Measurements from ENCODE around the gene ITPKB. TPM values are rescaled to one million over a fixed set of nuclear protein-coding genes. Genes with fewer than 3 reads are reported as not detected.
"Not testable (repeated sequence)": the region's sequence is repeated elsewhere in the genome, so short reads cannot be mapped to it uniquely, and the experiment has no call there.

The ITPKB gene
- total and polyA plus RNA-seq, 2 of the 13 experiments (the other 11 are each of a cell fraction or from before 2014, with no cell fraction given), result not detected

GRCh38 chr1:226598955-226599354, 140.1 kb downstream of the ITPKB start:
- intact Hi-C loops (cut with micrococcal nuclease; ENCODE audit: unreplicated experiment); H3K36me3 ChIP-seq (replicated peaks in 1 of 2; ENCODE audit: control insufficient read depth in 1 of 2, insufficient read depth in 2 of 2, low read length in 2 of 2); H3K9me3 ChIP-seq (ENCODE audit: low read length); H3K9ac ChIP-seq (ENCODE audit: insufficient read depth, low read depth, low read length); H2AFZ ChIP-seq (ENCODE audit: low read length); H3K79me2 ChIP-seq (ENCODE audit: insufficient read depth, low read length); CTCF ChIA-PET (ENCODE audit: low intra/inter-chr PET ratio, low total read pairs); DNase-seq (ENCODE audit: low spot score); H4K20me1 ChIP-seq (ENCODE audit: insufficient read depth, low read length); H3K27ac ChIP-seq (ENCODE audit: extremely low read length, insufficient read depth, low read length); FAIRE-seq; in situ Hi-C loops (cut with HindIII; ENCODE audit: extremely low pct_ligation_motif_present, low pct_unique_long_range_greater_than_20kb); POLR2A ChIA-PET; H3K4me2 ChIP-seq (ENCODE audit: low read depth, low read length); BruUV-seq (replicated peaks); H3K4me3 ChIP-seq (replicated peaks in 1 of 3; ENCODE audit: insufficient read depth in 1 of 3, low read depth in 2 of 3, low read length in 3 of 3); ATAC-seq: not testable (repeated sequence)
- Histone ChIP-seq H3K4me1 (ENCODE audit: insufficient read depth, low read length) (peaks cover 12% of the 10 kb centered on the region), H3K27me3 (ENCODE audit: control insufficient read depth in 1 of 2, insufficient read depth in 2 of 2, low read length in 2 of 2) (peaks cover 1 to 13% of the 10 kb centered on the region in 2 experiments; a peak in 4 of 5 replicates)
- 42% methylated on average over 3 of the region's 3 CpGs for WGBS (ENCODE audit: low lambda C conversion rate)

- FAIRE-seq (no peak), DNase-seq (ENCODE audit: low spot score) (no peak), ATAC-seq (no peak)
- no TSS peak for BruUV-seq (replicated peaks)
- WGBS (ENCODE audit: low lambda C conversion rate), result 36% methylated on average over 2 of the region's 2 CpGs
- CTCF ChIA-PET (ENCODE audit: low intra/inter-chr PET ratio, low total read pairs), result no interaction called here
- Histone ChIP-seq H3K36me3 (replicated peaks in 1 of 2; ENCODE audit: control insufficient read depth in 1 of 2, insufficient read depth in 2 of 2, low read length in 2 of 2) (no peaks in the 10 kb centered on the region), H3K27ac (ENCODE audit: extremely low read length, insufficient read depth, low read length) (no peak overlapping the region), H3K9ac (ENCODE audit: insufficient read depth, low read depth, low read length) (no peak overlapping the region), H4K20me1 (ENCODE audit: insufficient read depth, low read length) (no peaks in the 10 kb centered on the region), H3K4me3 (replicated peaks in 1 of 3; ENCODE audit: insufficient read depth in 1 of 3, low read depth in 2 of 3, low read length in 3 of 3) (no peak overlapping the region), H3K4me2 (ENCODE audit: low read depth, low read length) (no peak overlapping the region), H3K4me1 (ENCODE audit: insufficient read depth, low read length) (peaks cover 11% of the 10 kb centered on the region), H3K27me3 (ENCODE audit: control insufficient read depth in 1 of 2, insufficient read depth in 2 of 2, low read length in 2 of 2) (peaks cover 0 to 8% of the 10 kb centered on the region in 2 experiments; a peak in 4 of 5 replicates), H2AFZ (ENCODE audit: low read length) (no peak overlapping the region), H3K79me2 (ENCODE audit: insufficient read depth, low read length) (no peaks in the 10 kb centered on the region), H3K9me3 (ENCODE audit: low read length) (no peaks in the 10 kb centered on the region)
- intact Hi-C loops (cut with micrococcal nuclease; ENCODE audit: unreplicated experiment) (no loop called here), in situ Hi-C loops (cut with HindIII; ENCODE audit: extremely low pct_ligation_motif_present, low pct_unique_long_range_greater_than_20kb) (no loop called here)
- POLR2A ChIA-PET, result no interaction called here
- TF ChIP-seq MAZ (IDR thresholded peaks at IDR 0.05; ENCODE audit: borderline replicate concordance, low read depth, low read length) (no peak), MAZ (CRISPR knock-in tag; IDR thresholded peaks at IDR 0.05; ENCODE audit: low read depth) (no peak), TCF7 (IDR thresholded peaks at IDR 0.05; ENCODE audit: low read depth) (no peak), SP2 (CRISPR knock-in tag; IDR thresholded peaks at IDR 0.05) (no peak), SAP130 (CRISPR knock-in tag; IDR thresholded peaks at IDR 0.05; ENCODE audit: low read depth) (no peak), NCOA1 (CRISPR knock-in tag; IDR thresholded peaks at IDR 0.05) (no peak), HOXA7 (CRISPR knock-in tag; IDR thresholded peaks at IDR 0.05) (no peak), ZBTB46 (CRISPR knock-in tag; IDR thresholded peaks at IDR 0.05; ENCODE audit: borderline replicate concordance) (no peak), KLF13 (CRISPR knock-in tag; IDR thresholded peaks at IDR 0.05) (no peak), ZNF446 (CRISPR knock-in tag; IDR thresholded peaks at IDR 0.05) (no peak), SIN3B (IDR thresholded peaks at IDR 0.05; ENCODE audit: low read length) (no peak), FOXK2 (IDR thresholded peaks at IDR 0.05) (no peak), ZNF777 (CRISPR knock-in tag; IDR thresholded peaks at IDR 0.05) (no peak), EED (CRISPR knock-in tag; IDR thresholded peaks at IDR 0.05) (no peak)
- TF ChIP-seq, protein P1, sequence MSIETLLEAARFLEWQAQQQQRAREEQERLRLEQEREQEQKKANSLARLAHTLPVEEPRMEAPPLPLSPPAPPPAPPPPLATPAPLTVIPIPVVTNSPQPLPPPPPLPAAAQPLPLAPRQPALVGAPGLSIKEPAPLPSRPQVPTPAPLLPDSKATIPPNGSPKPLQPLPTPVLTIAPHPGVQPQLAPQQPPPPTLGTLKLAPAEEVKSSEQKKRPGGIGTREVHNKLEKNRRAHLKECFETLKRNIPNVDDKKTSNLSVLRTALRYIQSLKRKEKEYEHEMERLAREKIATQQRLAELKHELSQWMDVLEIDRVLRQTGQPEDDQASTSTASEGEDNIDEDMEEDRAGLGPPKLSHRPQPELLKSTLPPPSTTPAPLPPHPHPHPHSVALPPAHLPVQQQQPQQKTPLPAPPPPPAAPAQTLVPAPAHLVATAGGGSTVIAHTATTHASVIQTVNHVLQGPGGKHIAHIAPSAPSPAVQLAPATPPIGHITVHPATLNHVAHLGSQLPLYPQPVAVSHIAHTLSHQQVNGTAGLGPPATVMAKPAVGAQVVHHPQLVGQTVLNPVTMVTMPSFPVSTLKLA (IDR thresholded peaks at IDR 0.05), result no peak
- TF ChIP-seq, protein P2, sequence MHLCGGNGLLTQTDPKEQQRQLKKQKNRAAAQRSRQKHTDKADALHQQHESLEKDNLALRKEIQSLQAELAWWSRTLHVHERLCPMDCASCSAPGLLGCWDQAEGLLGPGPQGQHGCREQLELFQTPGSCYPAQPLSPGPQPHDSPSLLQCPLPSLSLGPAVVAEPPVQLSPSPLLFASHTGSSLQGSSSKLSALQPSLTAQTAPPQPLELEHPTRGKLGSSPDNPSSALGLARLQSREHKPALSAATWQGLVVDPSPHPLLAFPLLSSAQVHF (CRISPR knock-in tag; IDR thresholded peaks at IDR 0.05), result no peak
- TF ChIP-seq, protein P3, sequence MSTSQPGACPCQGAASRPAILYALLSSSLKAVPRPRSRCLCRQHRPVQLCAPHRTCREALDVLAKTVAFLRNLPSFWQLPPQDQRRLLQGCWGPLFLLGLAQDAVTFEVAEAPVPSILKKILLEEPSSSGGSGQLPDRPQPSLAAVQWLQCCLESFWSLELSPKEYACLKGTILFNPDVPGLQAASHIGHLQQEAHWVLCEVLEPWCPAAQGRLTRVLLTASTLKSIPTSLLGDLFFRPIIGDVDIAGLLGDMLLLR (CRISPR knock-in tag; IDR thresholded peaks at IDR 0.05), result no peak
Observed at GRCh38 chr1:226598455-226598849, 140.6 kb downstream of the ITPKB start.
